Omental fat pad (tissue), 4 donors: ENCODE data around the gene BMP8A. TPM values are rescaled to one million over a fixed set of nuclear protein-coding genes. Genes with fewer than 3 reads are reported as not detected.
"Not testable (repeated sequence)": the region's sequence is repeated elsewhere in the genome, so short reads cannot be mapped to it uniquely, and the experiment has no call there.

Source experiments
- ATAC-seq: fragments of 150-250 bp; one replicate; pipeline ENCODE4 v1.9.1; 2016; ENCODE audit warnings: mild to moderate bottlenecking, moderate library complexity; ENCODE audit not compliant: low FRiP score
- DNase-seq: peaks from one replicate; pipeline ENCODE4 v3.0.0-alpha.2; 2019; ENCODE audit warnings: low spot score
- CTCF ChIP-seq, 3 donors: fragments of 450-650 bp; IDR thresholded peaks; one replicate each; pipeline ENCODE4 v1.5.1; 2016 to 2017; ENCODE audit warnings: antibody characterized with exemption in 3 of 3, mild to moderate bottlenecking in 3 of 3, moderate library complexity in 2 of 3
- total RNA-seq, 4 donors: library from RNA; depleted of rRNA; stranded (reverse); fragments of >200 nt; gene quantifications; one replicate each; pipeline ENCODE4 v1.1.0, GENCODE V29; 2016

The BMP8A gene
- total RNA-seq, 4 donors from 2014 or later: 2.0 TPM; not detected in 3

GRCh38 chr1:39524171-39524570, 32.7 kb downstream of the BMP8A start:
- DNase-seq: no peak
- no peak for TF ChIP-seq CTCF (IDR thresholded peaks at IDR 0.05)
- no peak for ATAC-seq

- TF ChIP-seq CTCF (IDR thresholded peaks at IDR 0.05): no peak
- DNase-seq: no peak
Observed at GRCh38 chr1:39524591-39525365, 33.3 kb downstream of the BMP8A start.

GRCh38 chr1:39525366-39526165, 34.1 kb downstream of the BMP8A start:
- TF ChIP-seq CTCF (IDR thresholded peaks at IDR 0.05): no peak
- DNase-seq (no peak), ATAC-seq (no peak)

More at GRCh38 chr1:39524591-39525365, 33.3 kb downstream of the BMP8A start:
- ATAC-seq: no peak

GRCh38 chr1:39526466-39527189, 35.2 kb downstream of the BMP8A start:
- no peak for DNase-seq
- no peak for ATAC-seq

GRCh38 chr1:39527190-39527579, 35.7 kb downstream of the BMP8A start:
- not testable (repeated sequence) for ATAC-seq, DNase-seq

More at GRCh38 chr1:39526466-39527189, 35.2 kb downstream of the BMP8A start:
- no peak for TF ChIP-seq CTCF (IDR thresholded peaks at IDR 0.05)

GRCh38 chr1:39528082-39528481, 36.6 kb downstream of the BMP8A start:
- ATAC-seq (no peak), DNase-seq (no peak)
- TF ChIP-seq CTCF (IDR thresholded peaks at IDR 0.05): no peak

GRCh38 chr1:39529901-39530535, 38.6 kb downstream of the BMP8A start:
- no peak for TF ChIP-seq CTCF (IDR thresholded peaks at IDR 0.05)
- DNase-seq: no peak
- no peak for ATAC-seq
